A549 (cell line): ENCODE measurements around the gene HCN4. TPM values are rescaled to one million over a fixed set of nuclear protein-coding genes. Genes with fewer than 3 reads are reported as not detected.

Experiments
- ATAC-seq, 2 experiments: fragments of 200-7000 bp in 1 of 2; fragments of >200 bp in 1 of 2; cut with Nextera tagmentation in 1 of 2; cut with Tn5 transposase in 1 of 2; 3 replicates each; pipeline versions ENCODE4 v1.8.0 to v1.9.1; 2018 to 2020; ENCODE audit warnings: mild to moderate bottlenecking in 1 of 2, moderate library complexity in 1 of 2
- CTCF ChIA-PET: fragments of 300-600 bp; sonication (Branson Sonifier 250); formaldehyde crosslinking; extraction: SDS; loops from one replicate; lab custom pipeline; 2021; ENCODE audit warnings: antibody characterized with exemption, inconsistent platforms; lab: Yijun Ruan, JAX
- POLR2A ChIA-PET: fragments of 350-600 bp; formaldehyde crosslinking; extraction: SDS; loops from one replicate; lab custom pipeline; 2021; ENCODE audit warnings: antibody characterized with exemption, inconsistent platforms; lab: Yijun Ruan, JAX
- DNase-seq, 2 experiments: peaks; one replicate each; pipeline versions ENCODE4 v3.0.0 to v3.0.0-alpha.2; 2011 to 2016; ENCODE audit warnings: low read depth in 1 of 2, low spot score in 1 of 2
- FAIRE-seq: peaks from 2 replicates; lab custom pipeline; 2011; peaks lifted over from hg19 to GRCh38; lab: Jason Lieb, UNC
- H3K27ac ChIP-seq, 2 experiments: fragments of >200 bp; sonication (Bioruptor Twin); formaldehyde crosslinking; 3 replicates each; pipeline ENCODE4 v1.5.1; 2016 to 2017
- H3K4me1 ChIP-seq: fragments of >200 bp; sonication (Bioruptor Twin); formaldehyde crosslinking; 3 replicates; pipeline ENCODE4 v1.6.1; 2016
- H3K4me2 ChIP-seq: fragments of >200 bp; sonication (Bioruptor Twin); formaldehyde crosslinking; 3 replicates; pipeline ENCODE4 v1.6.1; 2016
- H3K4me3 ChIP-seq: fragments of >200 bp; sonication (Bioruptor Twin); formaldehyde crosslinking; 3 replicates; pipeline ENCODE4 v1.5.1; 2016
- H3K9me3 ChIP-seq: fragments of >200 bp; sonication (Bioruptor Twin); formaldehyde crosslinking; 3 replicates; pipeline ENCODE4 v1.6.1; 2016
- BHLHE40 ChIP-seq: IDR thresholded peaks from 2 replicates; pipeline ENCODE4 v1.6.1; 2012; ENCODE audit warnings: low read depth, low read length, inconsistent platforms
- CBX8 ChIP-seq: fragments of 200-600 bp; sonication (generic); IDR thresholded peaks from 2 replicates; pipeline ENCODE4 v1.6.1; 2016
- CEBPB ChIP-seq, 2 experiments: fragments of >200 bp in 1 of 2; sonication (Bioruptor Twin) in 1 of 2; formaldehyde crosslinking in 1 of 2; IDR thresholded peaks; 2 replicates each; pipeline ENCODE4 v1.6.1; 2012 to 2016
- CHD2 ChIP-seq: fragments of 150-350 bp; IDR thresholded peaks from 2 replicates; pipeline ENCODE4 v1.6.1; 2014; ENCODE audit warnings: low read length; ENCODE audit not compliant: partially characterized antibody
- E2F6 ChIP-seq: IDR thresholded peaks from 2 replicates; pipeline ENCODE4 v1.6.1; 2012; ENCODE audit warnings: low read depth, borderline replicate concordance
- EHMT2 ChIP-seq: fragments of 200-600 bp; sonication (generic); IDR thresholded peaks from 2 replicates; pipeline ENCODE4 v1.6.1; 2016; ENCODE audit warnings: antibody characterized with exemption, low read depth, mild to moderate bottlenecking, moderate library complexity
- FOSB ChIP-seq: fragments of 250-450 bp; sonication (Bioruptor Pico); IDR thresholded peaks from 2 replicates; pipeline ENCODE4 v1.5.0; 2020; ENCODE audit warnings: mild to moderate bottlenecking, moderate library complexity
- HOXB13 ChIP-seq: fragments of 250-450 bp; sonication (Bioruptor Pico); IDR thresholded peaks from 2 replicates; pipeline ENCODE4 v1.5.0; 2020; ENCODE audit warnings: low read depth, mild to moderate bottlenecking, moderate library complexity
- HOXB5 ChIP-seq: fragments of 250-450 bp; sonication (Bioruptor Pico); IDR thresholded peaks from 2 replicates; pipeline ENCODE4 v1.5.0; 2020; ENCODE audit warnings: mild to moderate bottlenecking, moderate library complexity
- JUNB ChIP-seq: fragments of >200 bp; sonication (Bioruptor Twin); formaldehyde crosslinking; IDR thresholded peaks from 2 replicates; pipeline ENCODE4 v1.6.1; 2016
- MAZ ChIP-seq: fragments of 150-350 bp; IDR thresholded peaks from 2 replicates; pipeline ENCODE4 v1.6.1; 2014; ENCODE audit warnings: antibody characterized with exemption, low read depth, low read length, borderline replicate concordance
- NPAS2 ChIP-seq: fragments of 250-450 bp; sonication (Bioruptor Pico); IDR thresholded peaks from 2 replicates; pipeline ENCODE4 v1.8.0; 2022; ENCODE audit warnings: mild to moderate bottlenecking, moderate library complexity, borderline replicate concordance
- NR3C1 ChIP-seq: fragments of >200 bp; sonication (Bioruptor Twin); formaldehyde crosslinking; IDR thresholded peaks from 3 replicates; pipeline ENCODE4 v1.6.1; 2017
- RCOR1 ChIP-seq: fragments of 150-350 bp; IDR thresholded peaks from 2 replicates; pipeline ENCODE4 v1.6.1; 2014; ENCODE audit warnings: antibody characterized with exemption, low read length, low read depth
- RNF2 ChIP-seq: fragments of 200-600 bp; sonication (generic); IDR thresholded peaks from 2 replicates; pipeline ENCODE4 v1.6.1; 2016; ENCODE audit warnings: low read depth, mild to moderate bottlenecking, antibody characterized with exemption, moderate library complexity, borderline replicate concordance
- SREBF2 ChIP-seq: fragments of 450-650 bp; IDR thresholded peaks from 2 replicates; pipeline ENCODE4 v1.6.1; 2014; ENCODE audit warnings: mild to moderate bottlenecking, moderate library complexity
- whole genome bisulfite sequencing: methylation state at CpG from one replicate; pipeline ENCODE4 v1.1.6; 2017; ENCODE audit errors: missing lambda C conversion rate; 5-methylcytosine and 5-hydroxymethylcytosine counted together
- polyA plus RNA-seq, 4 experiments: library from polyadenylated mRNA; depleted of rRNA in 3 of 4; stranded (reverse); fragments of >200 nt; fragmentation: RNase III in 1 of 4; extraction: RNeasy Plus Mini Kit Qiagen cat#74134 plus additional on column Dnase treatment in 1 of 4; gene quantifications; 2 replicates in 3 of 4; 3 replicates in 1 of 4; pipeline ENCODE4 v1.2.3, GENCODE V29; 2011 to 2017
- TF ChIP-seq, protein P1 (sequence below): IDR thresholded peaks from 2 replicates; pipeline ENCODE4 v1.6.1; 2012
- TF ChIP-seq, protein P2 (sequence below): fragments of 250-450 bp; sonication (Bioruptor Pico); IDR thresholded peaks from 2 replicates; pipeline ENCODE4 v1.5.0; 2021; ENCODE audit warnings: mild to moderate bottlenecking, moderate library complexity, borderline replicate concordance

The HCN4 gene
- polyA plus RNA-seq, 2 of the 4 experiments (the other 2 are of a cell fraction), result 0.03 to 0.09 TPM

- 51% methylated on average over 17 of the region's 38 CpGs for WGBS
- H3K4me1 ChIP-seq, result no peaks in the 10 kb centered on the region
- no peak overlapping the region for H3K4me3 ChIP-seq
- ATAC-seq, result no peak
- no peak for DNase-seq
- H3K4me2 ChIP-seq, result no peak overlapping the region
- CTCF ChIA-PET, result interaction anchor here (1.1 to 1.5 kb wide), 2 partner anchors 314 to 377 kb away, joined by 3 read pairs; no protein-coding TSS in a partner anchor
- TF ChIP-seq SREBF2 (no peak), CEBPB (IDR thresholded peaks at IDR 0.05) (no peak), RCOR1 (no peak), CHD2 (no peak), E2F6 (no peak), HOXB13 (CRISPR knock-in tag) (no peak), FOSB (CRISPR knock-in tag) (no peak), BHLHE40 (no peak), NR3C1 (no peak)
- TF ChIP-seq, all 56 proteins: peak for 0
- Histone ChIP-seq H3K27ac (no peak overlapping the region), H3K9me3 (no peaks in the 10 kb centered on the region)
- POLR2A ChIA-PET, result interaction anchor here (0.6 kb wide), 1 partner anchor 310 kb away, joined by 3 read pairs; the partner anchor contains the start of gene NPTN
- FAIRE-seq, result no peak
Observed at GRCh38 chr15:73322665-73323373, 45.9 kb downstream of the HCN4 start.

DNA sequence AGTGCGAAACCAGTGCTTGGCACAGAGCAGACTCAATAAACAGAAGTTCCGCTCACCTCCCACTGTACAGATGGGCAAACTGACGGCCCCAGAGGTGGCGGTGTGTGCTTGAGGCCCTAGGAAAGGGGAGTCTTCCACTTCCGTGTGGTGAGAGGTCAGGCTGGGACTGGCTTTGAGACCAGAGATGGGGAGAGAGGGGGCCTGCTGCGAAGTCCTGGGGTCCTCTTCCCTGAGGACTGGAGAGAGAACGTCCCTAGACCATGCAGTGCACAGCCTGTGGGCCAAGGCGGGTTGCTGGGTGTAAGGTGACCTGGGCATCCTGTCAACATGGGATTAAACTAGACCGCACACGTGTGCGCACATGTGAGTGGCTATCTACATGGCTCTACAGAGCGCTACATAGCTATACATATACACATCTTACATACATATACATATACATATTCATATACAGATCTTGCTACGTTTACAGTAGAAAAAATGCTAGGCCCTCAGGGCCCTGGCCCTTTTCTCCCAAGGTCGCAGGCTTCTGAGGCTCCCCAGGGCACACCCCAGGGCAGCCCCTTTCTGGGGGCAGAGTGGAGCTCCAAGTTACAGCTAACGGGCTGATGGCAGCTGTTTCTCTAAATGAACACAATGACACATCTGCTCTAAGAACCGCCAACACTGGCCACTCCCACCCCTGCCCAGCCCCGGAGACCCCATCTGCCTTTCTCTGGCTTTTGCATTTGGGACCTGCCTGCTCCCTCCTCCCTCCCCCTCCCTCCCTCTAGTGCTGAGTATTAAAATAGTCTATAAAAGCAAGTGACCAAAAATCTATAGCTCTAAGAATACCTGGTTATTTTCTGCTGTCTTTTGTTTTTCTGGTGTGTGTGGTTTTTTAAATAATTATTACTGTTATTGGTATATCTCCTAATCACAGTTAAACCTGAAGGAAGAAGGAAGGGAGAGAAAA is 47.0 kb downstream of the HCN4 start:
- FAIRE-seq (no peak), ATAC-seq (no peak), DNase-seq (no peak)
- TF ChIP-seq NPAS2 (CRISPR knock-in tag) (no peak), EHMT2 (no peak), CEBPB (IDR thresholded peaks at IDR 0.05) (no peak), HOXB5 (CRISPR knock-in tag) (no peak), JUNB (no peak), CBX8 (no peak), SREBF2 (no peak), RNF2 (no peak), MAZ (no peak)
- TF ChIP-seq, protein P1, sequence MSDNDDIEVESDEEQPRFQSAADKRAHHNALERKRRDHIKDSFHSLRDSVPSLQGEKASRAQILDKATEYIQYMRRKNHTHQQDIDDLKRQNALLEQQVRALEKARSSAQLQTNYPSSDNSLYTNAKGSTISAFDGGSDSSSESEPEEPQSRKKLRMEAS, result no peak
- TF ChIP-seq, protein P2, sequence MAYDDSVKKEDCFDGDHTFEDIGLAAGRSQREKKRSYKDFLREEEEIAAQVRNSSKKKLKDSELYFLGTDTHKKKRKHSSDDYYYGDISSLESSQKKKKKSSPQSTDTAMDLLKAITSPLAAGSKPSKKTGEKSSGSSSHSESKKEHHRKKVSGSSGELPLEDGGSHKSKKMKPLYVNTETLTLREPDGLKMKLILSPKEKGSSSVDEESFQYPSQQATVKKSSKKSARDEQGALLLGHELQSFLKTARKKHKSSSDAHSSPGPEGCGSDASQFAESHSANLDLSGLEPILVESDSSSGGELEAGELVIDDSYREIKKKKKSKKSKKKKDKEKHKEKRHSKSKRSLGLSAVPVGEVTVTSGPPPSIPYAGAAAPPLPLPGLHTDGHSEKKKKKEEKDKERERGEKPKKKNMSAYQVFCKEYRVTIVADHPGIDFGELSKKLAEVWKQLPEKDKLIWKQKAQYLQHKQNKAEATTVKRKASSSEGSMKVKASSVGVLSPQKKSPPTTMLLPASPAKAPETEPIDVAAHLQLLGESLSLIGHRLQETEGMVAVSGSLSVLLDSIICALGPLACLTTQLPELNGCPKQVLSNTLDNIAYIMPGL, result no peak
- no peak overlapping the region for H3K4me3 ChIP-seq
- no peaks in the 10 kb centered on the region for H3K4me1 ChIP-seq
- 76% methylated on average over 17 of the region's 17 CpGs for WGBS
- POLR2A ChIA-PET, result interaction anchor here (0.6 kb wide), 1 partner anchor 311 kb away, joined by 3 read pairs; the partner anchor contains the start of gene NPTN
- H3K27ac ChIP-seq, result no peak overlapping the region
- H3K4me2 ChIP-seq, result no peak overlapping the region
- CTCF ChIA-PET, result interaction anchor here (1.1 to 1.5 kb wide), 2 partner anchors 315 to 378 kb away, joined by 3 read pairs; no protein-coding TSS in a partner anchor
- H3K9me3 ChIP-seq, result no peaks in the 10 kb centered on the region
